Right hindlimb (tissue), 1 donor: Measurements from ENCODE around the gene CDRT4.
A peak's percentile ranks its signal among the peaks of the same experiment; 100 is the strongest.

Experiments used
- DNase-seq: peaks from one replicate; pipeline ENCODE4 v3.0.0-alpha.2; 2018

The CDRT4 gene

GRCh38 chr17:15431196-15431595 lies 36.2 kb downstream of the CDRT4 start:
- DNase-seq, result peak; percentile 83

- no peak for DNase-seq
Observed at GRCh38 chr17:15424521-15424920, 42.9 kb downstream of the CDRT4 start.

- DNase-seq, result no peak
Observed at GRCh38 chr17:15422392-15422965, 44.9 kb downstream of the CDRT4 start.

- peak; percentile 21 for DNase-seq
Observed at GRCh38 chr17:15418781-15419180, 48.6 kb downstream of the CDRT4 start.

GRCh38 chr17:15414532-15415306 lies 52.7 kb downstream of the CDRT4 start:
- DNase-seq, result peak; percentile 87

- peak; percentile 32 for DNase-seq
Observed at GRCh38 chr17:15413101-15413771, 54.2 kb downstream of the CDRT4 start.

GRCh38 chr17:15412606-15413005 lies 54.8 kb downstream of the CDRT4 start:
- peak; percentile 45 for DNase-seq

GRCh38 chr17:15411384-15412198 lies 55.8 kb downstream of the CDRT4 start:
- no peak for DNase-seq

GRCh38 chr17:15409721-15410250 lies 57.6 kb downstream of the CDRT4 start:
- DNase-seq, result peak; percentile 70

- no peak for DNase-seq
Observed at GRCh38 chr17:15408803-15409202, 58.6 kb downstream of the CDRT4 start.

GRCh38 chr17:15406081-15406480 lies 61.3 kb downstream of the CDRT4 start:
- no peak for DNase-seq

- no peak for DNase-seq
Observed at GRCh38 chr17:15405058-15405415, 62.4 kb downstream of the CDRT4 start.

- no peak for DNase-seq
Observed at GRCh38 chr17:15404106-15405057, 63.0 kb downstream of the CDRT4 start.

GRCh38 chr17:15403276-15403939 lies 64.0 kb downstream of the CDRT4 start:
- DNase-seq, result no peak

- no peak for DNase-seq
Observed at GRCh38 chr17:15399443-15399842, 68.0 kb downstream of the CDRT4 start.

- peak; percentile 33 for DNase-seq
Observed at GRCh38 chr17:15398736-15399331, 68.6 kb downstream of the CDRT4 start.

- DNase-seq, result no peak
Observed at GRCh38 chr17:15398291-15398690, 69.1 kb downstream of the CDRT4 start.

GRCh38 chr17:15397620-15398019 lies 69.8 kb downstream of the CDRT4 start:
- DNase-seq, result no peak

- DNase-seq, result no peak
Observed at GRCh38 chr17:15395091-15395490, 72.3 kb downstream of the CDRT4 start.

GRCh38 chr17:15393414-15393813 lies 74.0 kb downstream of the CDRT4 start:
- DNase-seq, result no peak

- DNase-seq, result no peak
Observed at GRCh38 chr17:15392326-15392741, 75.1 kb downstream of the CDRT4 start.
